Measurements from ENCODE around the gene KAT2A.

DNA sequence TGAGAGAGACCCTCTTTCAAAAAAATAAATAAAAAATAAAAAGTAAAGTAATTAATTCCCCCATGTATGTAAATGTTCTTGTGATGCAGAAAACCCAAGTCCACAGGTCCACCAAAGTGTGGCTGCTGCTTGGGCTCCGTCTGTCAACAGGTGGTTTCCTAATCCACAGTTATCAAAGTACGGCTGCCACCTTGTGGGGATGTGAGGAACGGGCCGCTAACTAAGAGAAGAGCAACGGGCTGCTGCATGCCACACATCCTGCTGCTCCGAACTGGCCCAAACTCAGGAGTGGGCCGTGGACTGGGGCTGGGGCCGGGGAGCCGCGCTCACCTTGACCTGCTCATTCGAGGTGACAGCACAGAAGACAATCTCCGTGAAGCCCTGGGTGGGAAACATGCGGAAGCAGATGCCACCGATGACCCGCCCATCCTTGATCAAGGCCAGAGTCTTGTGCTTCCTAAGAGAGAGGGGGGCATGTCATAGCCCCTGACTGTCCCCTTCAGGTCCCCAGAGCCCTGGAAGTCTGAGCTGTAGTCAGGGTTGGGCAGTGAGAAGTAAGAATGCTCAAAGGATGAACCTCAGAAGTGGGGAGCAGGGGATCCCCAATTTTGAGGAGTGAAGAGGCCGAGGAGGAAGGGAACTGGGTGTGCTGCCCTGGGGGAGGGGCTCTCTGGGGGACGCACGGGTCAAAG, 4.3 kb downstream of the KAT2A start:
- TF ChIP-seq BACH2 (CRISPR knock-in tag; IDR thresholded peaks at IDR 0.05; ENCODE audit: borderline replicate concordance) = no peak
- no peak for TF ChIP-seq RARB (CRISPR knock-in tag; IDR thresholded peaks at IDR 0.05)
- TF ChIP-seq ZNF70 (CRISPR knock-in tag; IDR thresholded peaks at IDR 0.05) = no peak
- TF ChIP-seq SNAI2 (CRISPR knock-in tag; IDR thresholded peaks at IDR 0.05) = no peak
- TF ChIP-seq, protein P1, sequence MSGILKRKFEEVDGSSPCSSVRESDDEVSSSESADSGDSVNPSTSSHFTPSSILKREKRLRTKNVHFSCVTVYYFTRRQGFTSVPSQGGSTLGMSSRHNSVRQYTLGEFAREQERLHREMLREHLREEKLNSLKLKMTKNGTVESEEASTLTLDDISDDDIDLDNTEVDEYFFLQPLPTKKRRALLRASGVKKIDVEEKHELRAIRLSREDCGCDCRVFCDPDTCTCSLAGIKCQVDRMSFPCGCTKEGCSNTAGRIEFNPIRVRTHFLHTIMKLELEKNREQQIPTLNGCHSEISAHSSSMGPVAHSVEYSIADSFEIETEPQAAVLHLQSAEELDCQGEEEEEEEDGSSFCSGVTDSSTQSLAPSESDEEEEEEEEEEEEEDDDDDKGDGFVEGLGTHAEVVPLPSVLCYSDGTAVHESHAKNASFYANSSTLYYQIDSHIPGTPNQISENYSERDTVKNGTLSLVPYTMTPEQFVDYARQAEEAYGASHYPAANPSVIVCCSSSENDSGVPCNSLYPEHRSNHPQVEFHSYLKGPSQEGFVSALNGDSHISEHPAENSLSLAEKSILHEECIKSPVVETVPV (CRISPR knock-in tag; IDR thresholded peaks at IDR 0.05) = no peak
- TF ChIP-seq, protein P2, sequence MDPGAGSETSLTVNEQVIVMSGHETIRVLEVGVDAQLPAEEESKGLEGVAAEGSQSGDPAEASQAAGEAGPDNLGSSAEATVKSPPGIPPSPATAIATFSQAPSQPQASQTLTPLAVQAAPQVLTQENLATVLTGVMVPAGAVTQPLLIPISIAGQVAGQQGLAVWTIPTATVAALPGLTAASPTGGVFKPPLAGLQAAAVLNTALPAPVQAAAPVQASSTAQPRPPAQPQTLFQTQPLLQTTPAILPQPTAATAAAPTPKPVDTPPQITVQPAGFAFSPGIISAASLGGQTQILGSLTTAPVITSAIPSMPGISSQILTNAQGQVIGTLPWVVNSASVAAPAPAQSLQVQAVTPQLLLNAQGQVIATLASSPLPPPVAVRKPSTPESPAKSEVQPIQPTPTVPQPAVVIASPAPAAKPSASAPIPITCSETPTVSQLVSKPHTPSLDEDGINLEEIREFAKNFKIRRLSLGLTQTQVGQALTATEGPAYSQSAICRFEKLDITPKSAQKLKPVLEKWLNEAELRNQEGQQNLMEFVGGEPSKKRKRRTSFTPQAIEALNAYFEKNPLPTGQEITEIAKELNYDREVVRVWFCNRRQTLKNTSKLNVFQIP (CRISPR knock-in tag; IDR thresholded peaks at IDR 0.05; ENCODE audit: borderline replicate concordance, low read depth) = no peak
- TF ChIP-seq GLIS3 (CRISPR knock-in tag; IDR thresholded peaks at IDR 0.05) = no peak
- TF ChIP-seq, protein P3, sequence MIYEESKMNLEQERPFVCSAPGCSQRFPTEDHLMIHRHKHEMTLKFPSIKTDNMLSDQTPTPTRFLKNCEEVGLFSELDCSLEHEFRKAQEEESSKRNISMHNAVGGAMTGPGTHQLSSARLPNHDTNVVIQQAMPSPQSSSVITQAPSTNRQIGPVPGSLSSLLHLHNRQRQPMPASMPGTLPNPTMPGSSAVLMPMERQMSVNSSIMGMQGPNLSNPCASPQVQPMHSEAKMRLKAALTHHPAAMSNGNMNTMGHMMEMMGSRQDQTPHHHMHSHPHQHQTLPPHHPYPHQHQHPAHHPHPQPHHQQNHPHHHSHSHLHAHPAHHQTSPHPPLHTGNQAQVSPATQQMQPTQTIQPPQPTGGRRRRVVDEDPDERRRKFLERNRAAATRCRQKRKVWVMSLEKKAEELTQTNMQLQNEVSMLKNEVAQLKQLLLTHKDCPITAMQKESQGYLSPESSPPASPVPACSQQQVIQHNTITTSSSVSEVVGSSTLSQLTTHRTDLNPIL (CRISPR knock-in tag; IDR thresholded peaks at IDR 0.05; ENCODE audit: low read depth) = no peak
- TF ChIP-seq CSDC2 (CRISPR knock-in tag; IDR thresholded peaks at IDR 0.05) = no peak
- TF ChIP-seq ZFP30 (CRISPR knock-in tag; IDR thresholded peaks at IDR 0.05) = no peak
- TF ChIP-seq TCF4 (CRISPR knock-in tag; IDR thresholded peaks at IDR 0.05; ENCODE audit: borderline replicate concordance) = no peak
- no peak for TF ChIP-seq ARNTL (CRISPR knock-in tag; IDR thresholded peaks at IDR 0.05; ENCODE audit: borderline replicate concordance, low read depth)
